ENCODE data around the gene ADD1. TPM values are rescaled to one million over a fixed set of nuclear protein-coding genes. Genes with fewer than 3 reads are reported as not detected.

ADD1 gene
- total RNA-seq, 6 experiments from 2014 or later = 94.4 to 120 (median 103) TPM

- H3K4me1 ChIP-seq = peaks cover 0 to 13% (median 0%) of the 10 kb centered on the region in 4 donors
- H3K4me3 ChIP-seq = no peak overlapping the region
- H3K36me3 ChIP-seq = peaks cover 0 to 73% (median 32%) of the 10 kb centered on the region in 4 donors
- WGBS (ENCODE audit: insufficient coverage, low coverage, low lambda C conversion rate, missing lambda C conversion rate) = 75% methylated on average over 18 of the region's 24 CpGs
- intact Hi-C loops (cut with DNase I) = no loop called here
- H3K27ac ChIP-seq = no peak overlapping the region
- DNase-seq (peak; percentile 19 to 44 (median 42)), ATAC-seq (no peak)
- H3K9me3 ChIP-seq = no peaks in the 10 kb centered on the region
- no peak for TF ChIP-seq CTCF (IDR thresholded peaks at IDR 0.05)
- no peak for TF ChIP-seq POLR2A (IDR thresholded peaks at IDR 0.05)
- no peaks in the 10 kb centered on the region for H3K27me3 ChIP-seq
Observed at GRCh38 chr4:2827874-2828751, 15.5 kb upstream of the ADD1 start.

GRCh38 chr4:2828758-2829181, 14.9 kb upstream of the ADD1 start:
- intact Hi-C loops (cut with DNase I) = no loop called here
- no peak for ATAC-seq
- Histone ChIP-seq H3K9me3 (no peaks in the 10 kb centered on the region), H3K4me1 (peaks cover 0 to 7% (median 0%) of the 10 kb centered on the region in 4 donors), H3K27me3 (no peaks in the 10 kb centered on the region), H3K36me3 (peaks cover 0 to 78% (median 37%) of the 10 kb centered on the region in 4 donors), H3K4me3 (no peak overlapping the region), H3K27ac (no peak overlapping the region)
- TF ChIP-seq POLR2A (IDR thresholded peaks at IDR 0.05) (no peak), CTCF (IDR thresholded peaks at IDR 0.05) (no peak)
- peak in 1 of 3 donors; percentile 44 for DNase-seq
- WGBS (ENCODE audit: insufficient coverage, low coverage, low lambda C conversion rate, missing lambda C conversion rate) = 71% methylated on average over 14 of the region's 17 CpGs

GRCh38 chr4:2829321-2829932, 14.2 kb upstream of the ADD1 start:
- TF ChIP-seq CTCF (IDR thresholded peaks at IDR 0.05) (no peak), POLR2A (IDR thresholded peaks at IDR 0.05) (no peak)
- WGBS (ENCODE audit: insufficient coverage, low coverage, low lambda C conversion rate, missing lambda C conversion rate) = no CpG with 5 or more reads among the region's 18 CpGs
- Histone ChIP-seq H3K9me3 (no peaks in the 10 kb centered on the region), H3K4me1 (peaks cover 0 to 2% (median 0%) of the 10 kb centered on the region in 4 donors), H3K4me3 (no peak overlapping the region), H3K36me3 (peaks cover 0 to 77% (median 36%) of the 10 kb centered on the region in 4 donors), H3K27ac (no peak overlapping the region), H3K27me3 (no peaks in the 10 kb centered on the region)
- intact Hi-C loops (cut with DNase I) = no loop called here
- DNase-seq (peak in 2 of 3 donors; percentile 46 to 47), ATAC-seq (no peak)

GRCh38 chr4:2829933-2830451, 13.7 kb upstream of the ADD1 start:
- H3K27ac ChIP-seq = no peak overlapping the region
- 93% methylated on average over 3 of the region's 19 CpGs for WGBS (ENCODE audit: insufficient coverage, low coverage, low lambda C conversion rate, missing lambda C conversion rate)
- H3K4me3 ChIP-seq = no peak overlapping the region
- intact Hi-C loops (cut with DNase I) = no loop called here
- H3K27me3 ChIP-seq = no peaks in the 10 kb centered on the region
- peaks cover 0 to 7% (median 0%) of the 10 kb centered on the region in 4 donors for H3K4me1 ChIP-seq
- no peaks in the 10 kb centered on the region for H3K9me3 ChIP-seq
- no peak for TF ChIP-seq CTCF (IDR thresholded peaks at IDR 0.05)
- no peak for TF ChIP-seq POLR2A (IDR thresholded peaks at IDR 0.05)
- peak in 1 of 3 donors; percentile 45 for DNase-seq
- ATAC-seq = no peak
- peaks cover 0 to 74% (median 34%) of the 10 kb centered on the region in 4 donors for H3K36me3 ChIP-seq

All from right lobe of liver (tissue), 6 donors.